Stimulated activated CD4-positive, alpha-beta T cell treated with anti-CD3 and anti-CD28 coated beads, TNF-alpha, amount 100 ng/mL, for 4 hours (primary cell): ENCODE data around the gene CLIC4.
"Not testable (repeated sequence)": the region's sequence is repeated elsewhere in the genome, so short reads cannot be mapped to it uniquely, and the experiment has no call there.

Source experiments
- DNase-seq, 3 experiments: peaks; one replicate each; pipeline ENCODE4 v3.0.0-alpha.2; 2020; ENCODE audit warnings: low read depth in 3 of 3

CLIC4 gene

DNA sequence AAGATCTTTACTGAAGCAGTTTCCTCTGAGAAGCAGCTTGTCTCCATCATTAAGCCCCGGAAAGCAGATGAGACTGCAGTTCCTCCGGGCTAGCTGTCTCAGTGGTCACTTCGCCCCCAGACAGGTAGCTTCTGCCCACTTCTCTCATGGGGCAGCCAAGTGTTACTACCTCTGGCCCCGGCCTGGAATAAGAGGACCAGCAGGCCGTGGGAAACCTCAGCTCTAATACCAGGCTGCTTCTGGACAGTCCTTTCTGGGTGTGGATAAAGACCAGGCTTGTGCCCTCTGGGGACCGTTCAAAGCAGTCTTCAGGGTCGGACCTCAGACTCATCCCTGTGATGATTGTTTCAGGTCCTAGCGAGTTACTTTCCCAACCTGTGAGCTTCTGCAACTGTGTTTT is 130.0 kb downstream of the CLIC4 start:
- no peak for DNase-seq

DNA sequence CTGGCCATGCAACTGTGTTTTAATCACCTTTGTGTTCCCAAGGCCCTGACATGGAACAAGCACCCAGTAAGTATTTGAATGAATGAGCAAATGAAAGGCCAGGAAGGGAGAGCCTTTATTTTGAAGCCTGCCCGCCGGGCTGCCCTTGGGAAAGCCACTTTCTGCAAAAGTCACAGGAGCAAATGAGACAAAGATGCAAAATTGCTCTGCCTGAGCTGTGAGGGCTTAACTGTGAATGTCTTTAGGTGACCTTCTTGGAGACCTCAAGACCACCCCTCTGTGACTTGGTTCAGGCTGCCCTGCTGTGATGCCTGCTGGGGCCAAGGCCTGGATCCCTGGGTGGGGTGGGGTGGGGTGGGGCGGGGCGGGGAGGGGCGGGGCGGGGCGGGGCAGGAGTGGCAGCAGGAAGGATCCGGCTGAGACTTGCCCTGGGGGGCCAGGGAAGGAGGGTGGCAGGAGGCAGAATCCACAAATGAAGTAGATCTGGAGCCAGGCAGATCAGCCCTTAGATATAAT is 130.8 kb downstream of the CLIC4 start:
- no peak for DNase-seq

DNA sequence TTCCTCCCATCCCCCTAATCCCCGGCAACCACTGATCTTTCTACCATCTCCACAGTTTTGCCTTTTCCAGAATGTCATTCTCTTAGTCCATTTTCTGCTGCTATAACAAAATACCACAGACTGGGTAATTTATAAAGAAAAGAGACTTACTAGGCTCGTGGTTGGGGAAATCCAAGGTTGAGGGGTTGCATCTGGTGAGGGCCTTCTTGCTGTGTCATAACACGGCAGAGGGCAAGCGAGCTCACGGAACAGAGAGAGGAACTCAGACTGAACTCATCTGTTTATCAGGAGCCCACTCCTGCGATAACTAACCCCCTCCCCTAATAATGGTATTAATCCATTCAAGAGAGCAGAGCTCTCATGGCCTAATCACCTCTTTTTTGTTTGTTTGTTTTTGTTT is 132.8 kb downstream of the CLIC4 start:
- no peak for DNase-seq

DNA sequence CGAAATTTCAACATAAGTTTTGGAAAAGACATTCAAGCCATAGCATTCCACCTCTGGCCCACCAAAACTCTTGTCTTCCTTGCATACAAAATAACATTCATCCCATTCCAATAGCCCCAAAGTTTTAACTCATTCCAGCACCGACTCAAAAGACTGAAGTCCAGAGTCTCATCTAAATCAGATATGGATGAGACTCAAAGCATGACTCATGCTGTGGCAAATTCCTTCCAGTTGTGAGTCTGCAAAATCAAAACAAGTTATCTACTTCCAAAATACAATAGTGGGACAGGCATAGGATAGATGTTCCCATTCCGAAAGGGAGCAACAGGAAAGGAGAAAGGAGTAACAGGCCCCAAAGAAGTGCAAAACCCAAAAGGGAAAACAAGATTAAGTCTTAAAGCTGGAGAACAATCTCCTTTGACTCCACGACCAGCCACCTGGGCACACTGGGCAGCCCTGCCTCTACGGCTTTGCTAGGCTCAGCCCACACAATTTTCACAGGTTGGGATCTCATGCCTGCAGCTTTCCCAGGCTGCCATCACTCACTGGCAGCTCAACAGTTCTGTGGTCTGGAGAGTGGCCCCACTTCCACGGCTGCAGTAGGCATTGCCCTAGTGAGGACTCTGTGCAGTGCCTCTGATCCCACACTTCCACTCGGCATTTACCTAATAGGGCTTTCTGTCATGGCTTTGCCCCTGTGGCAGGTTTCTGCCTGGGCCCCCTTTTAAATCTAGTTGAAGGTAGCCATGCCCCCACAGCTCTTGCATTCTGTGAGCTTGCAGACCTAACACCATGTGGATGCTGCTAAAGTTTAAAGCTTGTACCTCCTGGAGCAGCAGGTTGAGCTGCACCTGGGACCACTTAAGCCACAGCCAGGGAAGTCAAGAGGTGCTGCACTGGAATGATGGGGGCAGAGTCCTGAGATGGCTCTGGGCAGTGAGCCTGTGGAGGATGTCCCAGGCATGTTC is 133.8 kb downstream of the CLIC4 start:
- DNase-seq: no peak

DNA sequence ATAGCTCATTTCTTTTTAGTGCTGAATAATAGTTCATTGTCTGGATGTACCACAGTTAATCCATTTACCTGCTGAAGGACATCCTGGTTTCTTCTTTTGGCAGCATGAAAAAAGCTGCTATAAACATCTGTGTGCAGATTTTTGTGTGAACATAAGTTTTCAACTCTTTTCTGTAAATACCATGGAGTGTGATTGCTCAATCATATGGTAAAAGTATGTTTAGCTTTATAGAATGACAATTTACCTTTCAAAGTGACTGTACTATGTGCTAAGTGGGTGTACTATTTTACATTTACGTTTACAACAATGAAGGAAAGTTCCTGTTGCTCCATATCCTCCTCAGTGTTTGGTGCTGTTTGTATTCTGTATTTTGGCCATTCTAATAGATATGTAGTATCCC is 135.8 kb downstream of the CLIC4 start:
- DNase-seq: no peak

DNA sequence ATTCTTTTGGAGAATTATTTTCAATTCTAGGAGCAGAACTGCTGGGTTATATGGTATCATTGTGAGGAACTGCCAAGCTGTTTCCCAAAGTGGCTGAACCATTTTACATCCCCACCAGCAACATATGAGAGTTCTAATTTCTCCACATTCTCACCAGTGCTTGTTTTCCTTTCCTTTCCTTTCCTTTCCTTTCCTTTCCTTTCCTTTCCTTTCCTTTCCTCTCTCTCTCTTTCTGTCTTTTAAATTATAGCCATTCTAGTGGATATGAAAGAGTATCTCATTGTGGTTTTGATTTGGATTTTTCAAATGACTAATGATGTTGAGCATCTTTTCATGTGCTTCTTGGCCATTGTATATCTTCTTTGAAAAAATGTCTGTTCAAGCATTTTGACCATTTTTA is 139.5 kb downstream of the CLIC4 start:
- no peak for DNase-seq

DNA sequence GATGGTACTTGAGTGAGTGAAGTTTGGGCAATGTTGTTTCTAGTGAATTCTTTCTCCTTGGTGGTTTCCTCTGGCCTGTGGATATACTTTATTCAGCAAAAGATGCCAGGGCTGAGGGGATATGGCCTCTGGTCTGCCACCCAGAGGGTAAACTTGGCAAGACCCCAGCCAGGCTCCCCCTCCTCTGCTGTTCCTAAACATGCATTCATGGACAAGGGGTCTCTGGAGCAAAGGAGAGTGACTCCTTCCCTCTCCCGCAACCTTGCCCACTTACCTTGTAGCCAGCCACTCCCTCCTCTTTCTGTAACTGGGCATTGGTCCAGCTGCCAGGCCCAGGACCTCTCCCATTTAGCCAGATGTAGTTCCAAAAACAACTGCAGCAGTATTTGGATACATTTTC is 141.0 kb downstream of the CLIC4 start:
- no peak for DNase-seq

DNA sequence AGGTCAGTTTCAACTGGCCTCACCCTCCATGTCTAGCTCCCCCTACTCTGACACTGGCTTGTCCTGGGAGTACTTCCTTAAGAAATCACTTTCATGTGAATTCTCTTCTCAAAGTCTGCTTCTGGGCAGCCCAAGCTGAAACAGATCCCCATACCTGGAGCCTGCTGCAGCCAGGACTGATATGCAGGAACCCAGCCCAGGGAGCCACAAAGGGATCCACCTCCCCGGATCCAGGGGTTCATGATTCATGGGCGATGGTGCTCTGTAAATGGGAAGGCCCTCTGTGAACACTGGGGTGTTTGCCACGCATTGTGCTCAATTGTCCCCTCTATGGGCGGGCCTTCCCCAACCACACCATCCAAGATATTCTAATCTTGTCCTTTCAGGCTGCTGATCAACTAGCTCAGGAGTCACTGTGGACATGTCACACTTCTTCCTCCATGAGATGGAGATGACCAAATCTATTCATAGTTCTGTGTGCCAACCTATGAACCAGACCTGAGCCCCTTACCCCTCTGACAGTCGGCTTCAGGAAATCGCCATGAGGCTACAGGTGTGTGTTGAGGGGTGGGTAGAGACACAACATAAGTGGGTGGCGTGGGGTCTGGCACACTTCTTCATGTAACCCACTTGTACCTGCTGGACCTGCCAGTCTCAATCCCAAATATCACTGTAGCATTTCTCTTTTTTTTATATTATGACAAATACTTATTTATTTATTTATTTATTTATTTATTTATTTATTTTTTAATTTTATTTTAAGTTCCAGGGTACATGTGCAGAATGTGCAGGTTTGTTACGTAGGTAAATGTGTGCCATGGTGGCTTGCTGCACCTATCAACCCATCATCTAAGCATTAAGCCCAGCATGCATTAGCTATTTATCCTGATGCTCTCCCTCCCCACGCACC is 143.1 kb downstream of the CLIC4 start:
- no peak for DNase-seq

DNA sequence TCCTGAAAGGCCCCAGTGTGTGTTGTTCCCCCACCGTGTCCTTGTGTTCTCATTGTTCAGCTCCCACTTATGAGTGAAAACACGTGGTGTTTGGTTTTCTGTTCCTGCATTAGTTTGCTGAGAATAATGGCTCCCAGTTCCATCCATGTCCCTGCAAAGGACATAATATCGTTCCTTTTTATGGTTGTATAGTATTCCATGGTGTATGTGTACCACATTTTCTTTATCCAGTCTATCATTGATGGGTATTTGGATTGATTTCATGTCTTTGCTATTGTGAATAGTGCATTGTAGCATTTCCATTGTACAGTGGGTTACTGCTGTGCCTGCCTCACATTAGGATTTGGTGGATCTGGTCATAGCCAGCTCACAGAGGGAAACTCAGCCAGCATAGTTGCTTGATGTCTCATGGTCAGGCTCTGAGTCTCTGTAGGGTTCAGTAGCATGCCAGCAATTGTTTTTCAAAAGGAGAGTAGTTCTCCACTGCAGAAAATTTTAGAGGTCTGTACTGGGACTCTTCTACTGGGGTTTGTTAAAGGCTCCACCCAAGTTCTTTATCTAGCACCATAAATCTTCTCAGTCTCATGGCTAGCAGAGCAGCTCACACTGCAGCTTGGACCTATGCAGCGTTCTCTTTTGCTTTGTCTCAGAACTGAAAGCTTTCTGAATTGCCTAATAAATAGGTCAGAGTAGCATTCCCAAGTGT is 143.9 kb downstream of the CLIC4 start:
- no peak for DNase-seq

DNA sequence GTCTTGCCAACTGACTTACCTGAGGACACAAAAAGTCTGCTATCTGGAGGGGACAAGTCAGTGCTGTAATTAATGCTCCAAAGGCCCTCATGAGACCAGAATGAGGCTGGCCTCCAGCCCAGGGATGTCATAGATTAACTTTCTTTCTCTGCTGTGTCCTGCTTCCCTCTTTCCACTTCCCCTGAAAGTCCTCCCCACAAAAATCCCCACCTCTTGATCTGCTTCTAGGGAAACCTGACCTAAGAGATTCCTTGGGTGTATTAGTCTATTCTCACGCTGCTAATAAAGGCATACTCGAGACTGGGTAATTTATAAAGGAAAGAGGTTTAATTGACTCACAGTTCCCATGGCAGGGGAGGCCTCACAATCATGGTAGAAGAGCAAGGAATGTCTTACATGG is 145.6 kb downstream of the CLIC4 start:
- no peak for DNase-seq

DNA sequence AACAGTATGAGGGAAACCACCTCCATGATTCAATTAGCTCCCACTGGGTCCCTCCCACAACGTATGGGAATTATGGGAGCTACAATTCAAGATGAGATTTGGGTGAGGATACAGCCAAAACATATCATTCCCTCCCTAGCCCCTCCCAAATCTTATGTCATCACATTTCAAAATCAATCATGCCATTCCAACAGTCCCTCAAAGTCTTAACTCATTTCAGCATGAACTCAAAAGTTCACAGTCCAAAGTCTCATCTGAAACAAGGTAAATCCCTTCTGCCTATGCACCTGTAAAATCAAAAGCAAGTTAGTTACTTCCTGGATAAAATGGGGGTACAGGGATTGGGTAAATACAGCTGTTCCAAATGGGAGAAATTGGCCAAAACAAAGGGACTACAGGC is 146.1 kb downstream of the CLIC4 start:
- DNase-seq: not testable (repeated sequence)

DNA sequence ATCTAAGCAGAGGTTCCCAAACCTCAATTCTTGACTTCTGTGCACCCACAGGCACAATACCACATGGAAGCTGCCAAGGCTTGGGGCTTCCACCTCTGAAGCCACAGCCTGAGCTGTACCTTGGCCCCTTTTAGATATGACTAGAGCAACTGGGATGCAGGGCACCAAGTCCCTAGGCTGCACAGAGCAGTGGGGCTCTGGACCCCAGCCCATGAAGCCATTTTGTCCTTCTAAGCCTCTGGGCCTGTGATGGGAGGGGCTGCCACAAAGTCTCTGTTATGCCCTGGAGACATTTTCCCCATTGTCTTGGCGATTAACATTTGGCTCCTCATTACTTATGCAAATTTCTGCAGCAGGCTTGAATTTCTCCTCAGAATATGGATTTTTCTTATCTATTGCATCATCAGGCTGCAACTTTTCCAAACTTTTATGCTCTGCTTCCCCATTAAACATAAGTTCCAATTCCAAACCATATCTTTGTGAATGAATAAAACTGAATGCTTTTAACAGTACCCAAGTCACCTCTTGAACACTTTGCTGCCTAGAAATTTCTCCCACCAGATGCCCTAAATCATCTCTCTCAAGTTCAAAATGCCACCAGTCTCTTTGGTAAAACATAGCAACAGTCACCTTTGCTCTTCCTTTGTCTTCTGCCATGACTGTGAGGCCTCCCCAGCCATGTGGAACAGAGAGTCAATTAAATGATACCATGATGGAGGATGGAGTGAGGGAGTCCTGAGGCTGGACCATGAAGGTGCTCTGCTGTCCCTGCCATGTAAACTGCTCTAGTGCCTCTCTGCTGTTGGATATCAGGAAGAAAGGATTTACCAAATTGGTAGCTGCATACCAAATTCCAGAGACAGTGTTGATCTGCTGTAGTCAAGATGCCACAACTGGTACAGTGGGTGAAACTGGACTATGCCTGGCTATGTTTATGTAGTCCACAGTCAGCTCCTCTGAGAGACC is 147.2 kb downstream of the CLIC4 start:
- no peak for DNase-seq

DNA sequence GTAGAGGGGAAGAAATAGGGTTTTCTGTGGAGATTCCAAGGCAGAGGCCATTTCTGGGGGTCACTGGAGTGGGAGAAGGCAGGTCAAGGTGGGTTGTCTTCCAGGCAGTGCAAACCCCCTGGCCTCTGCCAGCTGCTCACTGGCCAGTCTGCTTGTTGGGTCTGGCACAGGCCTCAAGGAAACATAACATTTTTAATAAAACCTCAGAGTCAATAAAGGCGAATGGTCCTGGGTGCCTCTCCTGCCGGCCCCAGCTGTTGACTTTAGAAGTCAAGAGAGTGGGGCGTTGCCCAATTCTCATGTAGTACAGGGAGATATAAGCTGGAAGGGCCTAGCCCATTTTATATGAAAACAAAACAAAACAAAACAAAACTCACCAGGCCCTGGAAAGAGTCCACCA is 148.2 kb downstream of the CLIC4 start:
- no peak for DNase-seq
